Psoas muscle (tissue), 8 donors: ENCODE measurements around the gene RELN. TPM values are rescaled to one million over a fixed set of nuclear protein-coding genes. Genes with fewer than 3 reads are reported as not detected.

Experiments
- ATAC-seq, 4 donors: fragments of 200-7000 bp; cut with Tn5 transposase; one replicate each; pipeline ENCODE4 v1.9.1; 2020; ENCODE audit warnings: moderate library complexity in 3 of 4, mild to moderate bottlenecking in 2 of 4
- DNase-seq, 2 donors: peaks; one replicate each; pipeline ENCODE4 v3.0.0-alpha.2; 2020
- H3K27ac ChIP-seq: fragments of 200-600 bp; one replicate; pipeline ENCODE4 v1.8.0; 2022
- H3K27me3 ChIP-seq, 3 donors: fragments of 200-600 bp in 1 of 3; one replicate each; pipeline versions ENCODE4 v1.6.1 to v1.8.0; 2013 to 2022; ENCODE audit warnings: low read length in 2 of 3, mild to moderate bottlenecking in 2 of 3, moderate library complexity in 1 of 3; ENCODE audit not compliant: insufficient read depth in 3 of 3
- H3K36me3 ChIP-seq, 2 donors: fragments of 200-600 bp in 1 of 2; one replicate each; pipeline versions ENCODE4 v1.6.1 to v1.8.0; 2013 to 2022; ENCODE audit warnings: low read depth in 1 of 2, mild to moderate bottlenecking in 1 of 2, moderate library complexity in 1 of 2; ENCODE audit not compliant: insufficient read depth in 1 of 2
- H3K4me1 ChIP-seq: fragments of 200-600 bp; one replicate; pipeline ENCODE4 v1.8.0; 2022
- H3K4me3 ChIP-seq: fragments of 200-600 bp; one replicate; pipeline ENCODE4 v1.8.0; 2022; ENCODE audit warnings: mild to moderate bottlenecking
- H3K9me3 ChIP-seq: fragments of 200-600 bp; one replicate; pipeline ENCODE4 v1.8.0; 2022
- WGBS, 3 donors: extraction: QIAGEN DNeasy Blood & Tissue Kit; methylation state at CpG; one replicate each; pipeline versions ENCODE4 v1.1.6 to v1.1.7; 2013; 5-methylcytosine and 5-hydroxymethylcytosine counted together
- intact Hi-C, 2 donors: fragments of 100-400 bp; cut with DNase I; formaldehyde crosslinking; loops; one replicate each; pipeline versions ENCODE4 v1.11.0 to v1.14.2; 2022
- polyA plus RNA-seq, 3 donors: library from polyadenylated mRNA; stranded (reverse); fragments of 200-250 nt; gene quantifications; one replicate each; pipeline ENCODE4 v1.2.3, GENCODE V29; 2013
- total RNA-seq, 4 donors: library from RNA; stranded (reverse); fragmentation: NEBNext Ultra II Directional in 2 of 4; extraction: Animal tissue kit (Norgen Biotek cat#: 25700) in 2 of 4; gene quantifications; one replicate each; pipeline versions ENCODE4 v1.2.1 to v1.2.4, GENCODE V29; 2021 to 2023
- TF ChIP-seq, protein P1 (sequence below): fragments of 200-600 bp; IDR thresholded peaks from one replicate; pipeline ENCODE4 v1.8.0; 2022; ENCODE audit warnings: antibody characterized with exemption
- donor health status: healthy with polysubstance abuse.
- donor health status: DM: no; HTN: no; CAD: no; lungs with moderate emphysema.
- donor health status: Bipolar disorder and iron deficiency.
- donor health status: healthy.
- donor health status: DM: yes; HTN: yes; CAD: no.
- donor health status: DM: no; HTN: no; CAD: no.
- donor health status: DM: no; HTN: no; CAD: no.
- donor health status: DM: yes; HTN: yes; CAD: no.

The RELN gene
- total and polyA plus RNA-seq, 7 donors = 0.10 to 0.44 (median 0.32) TPM

DNA sequence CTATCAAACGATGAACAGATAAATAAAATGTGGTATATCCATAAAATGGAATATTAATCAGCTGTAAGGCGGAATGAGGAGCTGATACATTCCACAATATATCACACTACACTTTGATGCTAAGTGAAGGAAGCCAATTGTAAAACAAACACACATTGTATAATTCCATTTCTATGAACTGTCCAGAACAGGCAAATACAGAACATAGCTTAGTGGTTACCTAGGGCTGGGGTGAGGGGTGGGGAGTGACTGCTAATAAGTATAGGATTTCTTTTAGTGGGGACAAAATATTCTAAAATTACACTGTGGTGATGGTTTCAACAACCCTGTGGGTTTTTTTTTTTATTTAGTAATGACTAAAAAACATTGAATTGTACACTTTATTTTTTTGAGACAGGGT lies 461.3 kb downstream of the RELN start:
- Histone ChIP-seq H3K4me1 (no peaks in the 10 kb centered on the region), H3K4me3 (no peak overlapping the region), H3K9me3 (no peaks in the 10 kb centered on the region), H3K27ac (no peak overlapping the region), H3K27me3 (no peaks in the 10 kb centered on the region), H3K36me3 (no peaks in the 10 kb centered on the region)
- 81 to 83% (median 83%) methylated on average over 2 of the region's 2 CpGs for WGBS, 3 donors
- TF ChIP-seq, protein P1, sequence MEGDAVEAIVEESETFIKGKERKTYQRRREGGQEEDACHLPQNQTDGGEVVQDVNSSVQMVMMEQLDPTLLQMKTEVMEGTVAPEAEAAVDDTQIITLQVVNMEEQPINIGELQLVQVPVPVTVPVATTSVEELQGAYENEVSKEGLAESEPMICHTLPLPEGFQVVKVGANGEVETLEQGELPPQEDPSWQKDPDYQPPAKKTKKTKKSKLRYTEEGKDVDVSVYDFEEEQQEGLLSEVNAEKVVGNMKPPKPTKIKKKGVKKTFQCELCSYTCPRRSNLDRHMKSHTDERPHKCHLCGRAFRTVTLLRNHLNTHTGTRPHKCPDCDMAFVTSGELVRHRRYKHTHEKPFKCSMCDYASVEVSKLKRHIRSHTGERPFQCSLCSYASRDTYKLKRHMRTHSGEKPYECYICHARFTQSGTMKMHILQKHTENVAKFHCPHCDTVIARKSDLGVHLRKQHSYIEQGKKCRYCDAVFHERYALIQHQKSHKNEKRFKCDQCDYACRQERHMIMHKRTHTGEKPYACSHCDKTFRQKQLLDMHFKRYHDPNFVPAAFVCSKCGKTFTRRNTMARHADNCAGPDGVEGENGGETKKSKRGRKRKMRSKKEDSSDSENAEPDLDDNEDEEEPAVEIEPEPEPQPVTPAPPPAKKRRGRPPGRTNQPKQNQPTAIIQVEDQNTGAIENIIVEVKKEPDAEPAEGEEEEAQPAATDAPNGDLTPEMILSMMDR = no peak
- intact Hi-C loops = loop anchor here in 1 of 2 donors (10.0 kb wide), 1 partner anchor 627 kb away; no protein-coding TSS in a partner anchor
- DNase-seq (no peak), ATAC-seq (no peak)

DNA sequence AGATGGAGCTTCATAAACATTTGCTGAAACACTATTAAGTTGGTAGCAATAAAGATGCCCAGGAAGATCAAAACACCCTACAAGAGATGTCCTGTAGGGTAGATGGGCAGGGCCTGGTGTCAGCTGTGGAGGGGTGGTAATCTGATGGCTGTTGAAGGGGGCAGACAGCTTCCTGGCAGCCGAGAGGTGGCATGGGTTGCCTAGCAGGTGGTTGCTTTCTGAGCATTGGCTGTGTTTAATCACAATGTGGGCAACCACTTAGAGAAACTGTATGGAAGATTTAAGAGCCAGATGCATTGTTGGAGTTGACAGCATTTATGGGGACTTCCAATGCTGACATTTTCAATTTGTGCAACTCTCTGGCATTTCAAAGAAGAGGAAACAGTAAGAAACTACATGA lies 463.5 kb downstream of the RELN start:
- Histone ChIP-seq H3K27me3 (no peaks in the 10 kb centered on the region), H3K4me3 (no peak overlapping the region), H3K9me3 (no peaks in the 10 kb centered on the region), H3K27ac (no peak overlapping the region), H3K36me3 (no peaks in the 10 kb centered on the region), H3K4me1 (no peaks in the 10 kb centered on the region)
- intact Hi-C loops = loop anchor here in 1 of 2 donors (10.0 kb wide), 1 partner anchor 629 kb away; no protein-coding TSS in a partner anchor
- 16 to 45% (median 20%) methylated on average over 1 of the region's 1 CpG for WGBS, 3 donors
- DNase-seq (no peak), ATAC-seq (no peak)
- TF ChIP-seq, protein P1 = no peak

GRCh38 chr7:103524042-103524907 lies 465.2 kb downstream of the RELN start:
- H3K4me3 ChIP-seq = no peak overlapping the region
- WGBS, 3 donors = 20 to 30% (median 25%) methylated on average over 9 of the region's 9 CpGs
- H3K4me1 ChIP-seq = no peaks in the 10 kb centered on the region
- H3K27me3 ChIP-seq = no peaks in the 10 kb centered on the region
- H3K36me3 ChIP-seq = no peaks in the 10 kb centered on the region
- TF ChIP-seq, protein P1 = peak; percentile 32
- no peak for DNase-seq
- ATAC-seq = no peak
- H3K9me3 ChIP-seq = no peaks in the 10 kb centered on the region
- intact Hi-C loops = loop anchor here in 1 of 2 donors (10.0 kb wide), 1 partner anchor 631 kb away; no protein-coding TSS in a partner anchor
- H3K27ac ChIP-seq = no peak overlapping the region

GRCh38 chr7:103521937-103522336 lies 467.5 kb downstream of the RELN start:
- H3K27ac ChIP-seq = no peak overlapping the region
- H3K4me3 ChIP-seq = no peak overlapping the region
- TF ChIP-seq, protein P1 = no peak
- no peak for DNase-seq
- no peaks in the 10 kb centered on the region for H3K36me3 ChIP-seq
- no peaks in the 10 kb centered on the region for H3K9me3 ChIP-seq
- no peaks in the 10 kb centered on the region for H3K4me1 ChIP-seq
- WGBS, 3 donors = 31 to 41% (median 37%) methylated on average over 6 of the region's 6 CpGs
- H3K27me3 ChIP-seq = no peaks in the 10 kb centered on the region
- no peak for ATAC-seq
- intact Hi-C loops = loop anchor here in 1 of 2 donors (10.0 kb wide), 1 partner anchor 633 kb away; no protein-coding TSS in a partner anchor
